Measurements from ENCODE around the gene MRPS9. TPM values are rescaled to one million over a fixed set of nuclear protein-coding genes. Genes with fewer than 3 reads are reported as not detected.

MRPS9 gene
- total and polyA plus RNA-seq, 12 donors: 24.1 to 76.3 (median 40.4) TPM

GRCh38 chr2:105073591-105073990 is 35.7 kb downstream of the MRPS9 start:
- no peak overlapping the region for H3K27ac ChIP-seq
- TF ChIP-seq CTCF (IDR thresholded peaks at IDR 0.05): no peak
- no peak for TF ChIP-seq POLR2A (IDR thresholded peaks at IDR 0.05)

GRCh38 chr2:105076121-105076520 is 38.3 kb downstream of the MRPS9 start:
- H3K4me3 ChIP-seq: no peak overlapping the region
- peaks cover 12% of the 10 kb centered on the region in 2 donors for H3K4me1 ChIP-seq (replicated peaks in 1 of 2)
- peaks cover 0 to 8% (median 0%) of the 10 kb centered on the region in 3 donors for H3K9me3 ChIP-seq (replicated peaks in 1 of 3)
- 89 to 96% (median 93%) methylated on average over 3 of the region's 3 CpGs for WGBS, 4 donors
- H3K36me3 ChIP-seq (replicated peaks in 1 of 2): no peaks in the 10 kb centered on the region
- no peak overlapping the region for H3K27ac ChIP-seq
- DNase-seq: no peak
- H3K27me3 ChIP-seq: no peaks in the 10 kb centered on the region
- intact Hi-C loops (cut with DNase I): no loop called here
- TF ChIP-seq CTCF (IDR thresholded peaks at IDR 0.05) (no peak), POLR2A (IDR thresholded peaks at IDR 0.05) (no peak)

More at GRCh38 chr2:105073591-105073990, 35.7 kb downstream of the MRPS9 start:
- intact Hi-C loops (cut with DNase I): no loop called here
- Histone ChIP-seq H3K4me3 (no peak overlapping the region), H3K4me1 (replicated peaks in 1 of 2) (no peaks in the 10 kb centered on the region), H3K36me3 (replicated peaks in 1 of 2) (no peaks in the 10 kb centered on the region), H3K9me3 (replicated peaks in 1 of 3) (peaks cover 0 to 8% (median 0%) of the 10 kb centered on the region in 3 donors), H3K27me3 (no peaks in the 10 kb centered on the region)
- DNase-seq: no peak
- 72 to 95% (median 86%) methylated on average over 4 of the region's 4 CpGs for WGBS, 4 donors

- Histone ChIP-seq H3K27ac (no peak overlapping the region), H3K36me3 (replicated peaks in 1 of 2) (no peaks in the 10 kb centered on the region), H3K27me3 (no peaks in the 10 kb centered on the region), H3K4me3 (no peak overlapping the region), H3K9me3 (replicated peaks in 1 of 3) (peaks cover 0 to under 1% (median 0%) of the 10 kb centered on the region in 3 donors), H3K4me1 (replicated peaks in 1 of 2) (peaks cover 20 to 24% of the 10 kb centered on the region in 2 donors)
- intact Hi-C loops (cut with DNase I): no loop called here
- no peak for TF ChIP-seq POLR2A (IDR thresholded peaks at IDR 0.05)
- no peak for TF ChIP-seq CTCF (IDR thresholded peaks at IDR 0.05)
- WGBS, 4 donors: 86 to 94% (median 92%) methylated on average over 10 of the region's 10 CpGs
- no peak for DNase-seq
Observed at GRCh38 chr2:105078906-105079495, 41.1 kb downstream of the MRPS9 start.

GRCh38 chr2:105080461-105080860 is 42.6 kb downstream of the MRPS9 start:
- Histone ChIP-seq H3K4me1 (replicated peaks in 1 of 2) (peaks cover 20 to 24% of the 10 kb centered on the region in 2 donors), H3K27ac (peak overlapping the region in 1 of 5 donors; percentile 42), H3K36me3 (replicated peaks in 1 of 2) (no peaks in the 10 kb centered on the region), H3K4me3 (peak overlapping the region in 1 of 4 donors; percentile 35), H3K27me3 (no peaks in the 10 kb centered on the region), H3K9me3 (replicated peaks in 1 of 3) (no peaks in the 10 kb centered on the region)
- intact Hi-C loops (cut with DNase I): no loop called here
- no peak for DNase-seq
- no peak for TF ChIP-seq CTCF (IDR thresholded peaks at IDR 0.05)
- no peak for TF ChIP-seq POLR2A (IDR thresholded peaks at IDR 0.05)
